Measurements from ENCODE around the gene CNTNAP5.

CNTNAP5 gene

GRCh38 chr2:124756048-124756447 is 731.0 kb downstream of the CNTNAP5 start:
- H3K27ac ChIP-seq: no peak overlapping the region
- TF ChIP-seq, protein P1, sequence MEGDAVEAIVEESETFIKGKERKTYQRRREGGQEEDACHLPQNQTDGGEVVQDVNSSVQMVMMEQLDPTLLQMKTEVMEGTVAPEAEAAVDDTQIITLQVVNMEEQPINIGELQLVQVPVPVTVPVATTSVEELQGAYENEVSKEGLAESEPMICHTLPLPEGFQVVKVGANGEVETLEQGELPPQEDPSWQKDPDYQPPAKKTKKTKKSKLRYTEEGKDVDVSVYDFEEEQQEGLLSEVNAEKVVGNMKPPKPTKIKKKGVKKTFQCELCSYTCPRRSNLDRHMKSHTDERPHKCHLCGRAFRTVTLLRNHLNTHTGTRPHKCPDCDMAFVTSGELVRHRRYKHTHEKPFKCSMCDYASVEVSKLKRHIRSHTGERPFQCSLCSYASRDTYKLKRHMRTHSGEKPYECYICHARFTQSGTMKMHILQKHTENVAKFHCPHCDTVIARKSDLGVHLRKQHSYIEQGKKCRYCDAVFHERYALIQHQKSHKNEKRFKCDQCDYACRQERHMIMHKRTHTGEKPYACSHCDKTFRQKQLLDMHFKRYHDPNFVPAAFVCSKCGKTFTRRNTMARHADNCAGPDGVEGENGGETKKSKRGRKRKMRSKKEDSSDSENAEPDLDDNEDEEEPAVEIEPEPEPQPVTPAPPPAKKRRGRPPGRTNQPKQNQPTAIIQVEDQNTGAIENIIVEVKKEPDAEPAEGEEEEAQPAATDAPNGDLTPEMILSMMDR (IDR thresholded peaks at IDR 0.05): no peak
- TF ChIP-seq ZFX (IDR thresholded peaks at IDR 0.05; ENCODE audit: borderline replicate concordance): no peak

DNA sequence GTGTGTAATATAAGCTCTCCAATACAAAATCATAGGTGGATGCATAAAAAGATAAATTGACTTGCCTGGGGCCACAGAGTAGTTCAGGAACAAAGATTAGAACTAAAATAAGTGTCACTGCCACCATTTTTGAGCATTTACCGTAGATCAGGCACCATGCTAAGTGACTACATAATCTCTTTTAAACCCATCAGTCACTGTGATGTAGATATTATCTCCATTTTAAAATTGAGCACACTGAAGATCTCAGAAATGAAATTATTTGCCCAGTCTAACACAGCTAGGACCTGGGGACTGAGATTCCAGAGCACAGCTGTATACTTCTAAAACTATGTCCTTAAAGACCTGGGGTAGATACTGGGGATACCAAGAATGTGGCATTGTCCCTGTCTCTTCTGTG is 737.3 kb downstream of the CNTNAP5 start:
- TF ChIP-seq, protein P1 (IDR thresholded peaks at IDR 0.05): no peak
- no peak for TF ChIP-seq ZFX (IDR thresholded peaks at IDR 0.05; ENCODE audit: borderline replicate concordance)
- H3K27ac ChIP-seq: no peak overlapping the region

- no peak for TF ChIP-seq ZFX (IDR thresholded peaks at IDR 0.05; ENCODE audit: borderline replicate concordance)
- TF ChIP-seq, protein P1 (IDR thresholded peaks at IDR 0.05): no peak
Observed at GRCh38 chr2:124763611-124764010, 738.5 kb downstream of the CNTNAP5 start.

DNA sequence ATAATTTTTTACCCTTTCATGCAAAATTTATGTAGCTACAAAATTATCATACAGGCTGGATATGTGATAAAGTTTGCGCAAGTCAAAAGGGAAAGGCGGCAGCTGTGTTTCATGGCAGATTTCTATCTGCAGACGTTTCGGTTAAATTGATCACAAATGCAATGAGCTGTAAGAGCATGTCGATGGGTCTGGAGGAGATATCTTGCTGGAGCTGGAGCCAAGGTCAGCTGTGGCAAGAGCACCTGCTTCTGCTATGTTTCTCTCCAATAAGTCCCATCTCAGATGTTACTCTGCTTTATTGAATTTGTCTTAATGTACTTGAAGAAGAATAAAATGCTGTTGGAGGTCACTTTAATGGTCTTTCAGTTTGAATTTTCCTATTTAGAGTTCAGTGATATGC is 749.7 kb downstream of the CNTNAP5 start:
- TF ChIP-seq, protein P1 (IDR thresholded peaks at IDR 0.05): no peak
- no peak for TF ChIP-seq ZFX (IDR thresholded peaks at IDR 0.05; ENCODE audit: borderline replicate concordance)
- H3K27ac ChIP-seq: no peak overlapping the region

More at GRCh38 chr2:124763611-124764010, 738.5 kb downstream of the CNTNAP5 start:
- H3K27ac ChIP-seq: no peak overlapping the region

GRCh38 chr2:124776332-124776731 is 751.2 kb downstream of the CNTNAP5 start:
- no peak for TF ChIP-seq ZFX (IDR thresholded peaks at IDR 0.05; ENCODE audit: borderline replicate concordance)
- TF ChIP-seq, protein P1 (IDR thresholded peaks at IDR 0.05): no peak
- no peak overlapping the region for H3K27ac ChIP-seq

GRCh38 chr2:124778076-124778475 is 753.0 kb downstream of the CNTNAP5 start:
- H3K27ac ChIP-seq: no peak overlapping the region
- TF ChIP-seq, protein P1 (IDR thresholded peaks at IDR 0.05): no peak
- TF ChIP-seq ZFX (IDR thresholded peaks at IDR 0.05; ENCODE audit: borderline replicate concordance): no peak

DNA sequence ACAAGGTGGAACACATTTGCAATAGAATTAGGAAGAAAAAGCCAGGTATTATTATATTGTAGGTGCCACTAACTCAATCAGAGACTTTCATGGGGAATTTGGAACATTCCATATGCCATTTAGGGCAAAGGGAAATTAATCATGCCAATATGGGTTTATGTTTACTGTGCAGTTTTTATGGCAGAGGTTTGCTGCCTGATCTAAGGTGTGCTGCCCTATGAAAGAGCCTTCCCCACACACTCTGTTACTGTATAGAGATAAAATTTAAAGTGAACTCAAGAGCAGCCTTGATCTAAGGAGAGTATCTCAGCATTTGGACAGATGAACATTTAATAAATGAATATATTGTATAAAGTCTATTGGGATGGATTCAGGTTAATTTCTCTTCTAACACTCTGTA is 771.6 kb downstream of the CNTNAP5 start:
- TF ChIP-seq, protein P1 (IDR thresholded peaks at IDR 0.05): no peak
- TF ChIP-seq ZFX (IDR thresholded peaks at IDR 0.05; ENCODE audit: borderline replicate concordance): no peak
- no peak overlapping the region for H3K27ac ChIP-seq
